HAP-1 (cell line): ENCODE data around the gene ITGA2.
"Not testable (repeated sequence)": the region's sequence is repeated elsewhere in the genome, so short reads cannot be mapped to it uniquely, and the experiment has no call there.

Experiments used
- DNase-seq, 2 experiments: peaks; one replicate each; pipeline ENCODE4 v3.0.0-alpha.2; 2016 to 2020; ENCODE audit warnings: low spot score in 2 of 2
- H3K27me3 ChIP-seq: fragments of 250-450 bp; sonication (Bioruptor Pico); 2 replicates; pipeline ENCODE4 v1.5.1; 2020; ENCODE audit warnings: low read depth, mild to moderate bottlenecking, moderate library complexity
- H3K36me3 ChIP-seq: fragments of 250-450 bp; sonication (Bioruptor Pico); replicated peaks from 2 replicates; pipeline ENCODE4 v1.5.1; 2020; ENCODE audit warnings: mild to moderate bottlenecking
- H3K4me1 ChIP-seq: fragments of 250-450 bp; sonication (Bioruptor Pico); 2 replicates; pipeline ENCODE4 v1.5.1; 2020; ENCODE audit warnings: mild to moderate bottlenecking
- H3K4me3 ChIP-seq: fragments of 250-450 bp; sonication (Bioruptor Pico); 2 replicates; pipeline ENCODE4 v1.5.1; 2020; ENCODE audit warnings: mild to moderate bottlenecking, moderate library complexity
- H3K9me3 ChIP-seq: fragments of 250-450 bp; sonication (Bioruptor Pico); 2 replicates; pipeline ENCODE4 v1.5.1; 2020; ENCODE audit warnings: mild to moderate bottlenecking, moderate library complexity
- in situ Hi-C: fragments of 300-500 bp; cut with MboI; formaldehyde crosslinking; loops from 3 replicates; pipeline ENCODE4 v1.14.3; 2020; ENCODE audit warnings: low sequenced_read_pairs, inconsistent platforms, mixed read lengths

ITGA2 gene

GRCh38 chr5:53092242-53092641 is 103.1 kb downstream of the ITGA2 start:
- Histone ChIP-seq H3K9me3 (no peaks in the 10 kb centered on the region), H3K4me3 (no peak overlapping the region), H3K27me3 (no peaks in the 10 kb centered on the region), H3K4me1 (no peaks in the 10 kb centered on the region), H3K36me3 (no peaks in the 10 kb centered on the region; the same call in 1 of the 2 replicates)
- no peak for DNase-seq
- in situ Hi-C loops: no loop called here

DNA sequence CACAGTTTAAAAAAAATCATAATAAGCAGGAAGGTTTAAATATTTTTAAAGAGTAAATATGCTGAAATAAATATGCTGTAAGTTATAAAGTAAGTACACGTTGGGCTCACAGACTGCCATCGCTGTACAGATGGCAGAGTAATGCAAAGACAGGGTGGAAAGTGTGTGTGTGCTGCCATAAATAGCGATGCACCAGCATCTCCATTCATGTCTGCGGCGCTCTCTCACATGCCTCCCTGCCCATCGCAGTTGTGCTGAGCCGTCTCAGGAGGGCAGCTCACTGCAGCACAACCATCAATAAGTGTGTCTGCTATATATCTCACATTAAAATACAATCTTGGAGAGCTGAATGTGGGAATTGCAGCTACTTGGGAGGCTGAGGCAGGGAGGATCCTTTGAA is 106.1 kb downstream of the ITGA2 start:
- Histone ChIP-seq H3K36me3 (peaks cover 9% of the 10 kb centered on the region), H3K9me3 (no peaks in the 10 kb centered on the region), H3K27me3 (no peaks in the 10 kb centered on the region), H3K4me1 (peaks cover 4% of the 10 kb centered on the region), H3K4me3 (no peak overlapping the region)
- in situ Hi-C loops: loop anchor here (5.0 kb wide), 1 partner anchor 148 kb away; no protein-coding TSS in a partner anchor
- DNase-seq: no peak

DNA sequence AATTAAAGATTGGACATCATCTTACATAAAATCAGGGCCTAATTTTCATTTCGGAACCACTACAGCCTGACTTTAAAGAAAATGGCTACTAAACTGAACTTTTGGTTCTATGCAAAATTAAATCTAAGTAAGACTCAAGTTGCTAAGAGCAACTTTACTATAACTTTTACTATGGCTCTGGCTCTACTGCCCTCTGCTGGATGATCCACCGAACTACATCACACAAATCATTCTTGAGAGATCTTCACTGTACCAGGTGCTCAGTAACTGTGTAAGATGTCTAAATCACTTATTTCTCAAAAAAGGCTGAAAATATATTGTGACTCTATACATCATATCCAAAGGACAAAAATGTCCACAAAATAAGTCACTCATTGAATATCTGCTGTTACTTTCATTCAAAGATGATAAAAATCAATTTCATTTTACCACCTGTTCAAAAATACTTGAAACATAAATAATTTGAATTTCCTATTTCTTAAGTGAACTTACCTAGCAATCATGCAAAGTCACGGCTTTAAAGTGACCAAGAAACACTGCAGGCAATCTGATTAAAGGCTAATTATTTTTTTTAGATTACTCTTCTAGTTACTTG is 106.9 kb downstream of the ITGA2 start:
- Histone ChIP-seq H3K4me3 (no peak overlapping the region), H3K36me3 (peaks cover 15% of the 10 kb centered on the region), H3K27me3 (no peaks in the 10 kb centered on the region), H3K9me3 (no peaks in the 10 kb centered on the region), H3K4me1 (peaks cover 4% of the 10 kb centered on the region)
- in situ Hi-C loops: loop anchor here (5.0 kb wide), 1 partner anchor 149 kb away; no protein-coding TSS in a partner anchor
- peak; percentile 35 to 72 for DNase-seq

DNA sequence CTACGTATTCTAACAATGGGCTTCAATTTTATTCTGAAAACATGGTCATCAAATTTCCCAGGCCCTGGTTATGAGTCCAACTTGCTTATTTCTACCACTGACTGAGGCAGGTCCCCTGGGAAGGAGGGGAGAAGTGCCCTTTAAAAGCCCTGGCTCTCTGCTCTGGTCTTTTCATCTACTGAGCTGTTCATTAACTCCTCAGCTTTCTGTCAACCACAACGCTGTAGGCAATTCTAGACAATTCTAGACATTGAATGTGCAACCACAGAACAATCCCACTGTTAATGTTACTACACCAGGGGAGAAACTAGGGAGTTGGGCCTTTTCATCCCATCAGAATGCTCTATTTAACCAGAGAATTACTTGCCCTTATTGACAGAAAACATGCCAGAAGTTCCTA is 110.4 kb downstream of the ITGA2 start:
- no peaks in the 10 kb centered on the region for H3K27me3 ChIP-seq
- no peaks in the 10 kb centered on the region for H3K9me3 ChIP-seq
- DNase-seq: peak; percentile 55 to 67
- peaks cover 7% of the 10 kb centered on the region for H3K4me1 ChIP-seq
- H3K36me3 ChIP-seq: peaks cover 23% of the 10 kb centered on the region
- in situ Hi-C loops: loop anchor here (5.0 kb wide), 1 partner anchor 152 kb away; no protein-coding TSS in a partner anchor
- no peak overlapping the region for H3K4me3 ChIP-seq

GRCh38 chr5:53100606-53101005 is 111.5 kb downstream of the ITGA2 start:
- no peak overlapping the region for H3K4me3 ChIP-seq
- in situ Hi-C loops: no loop called here
- peaks cover 23% of the 10 kb centered on the region for H3K36me3 ChIP-seq
- H3K27me3 ChIP-seq: no peaks in the 10 kb centered on the region
- no peak for DNase-seq
- peaks cover 16% of the 10 kb centered on the region for H3K4me1 ChIP-seq
- no peaks in the 10 kb centered on the region for H3K9me3 ChIP-seq

- no peaks in the 10 kb centered on the region for H3K9me3 ChIP-seq
Observed at GRCh38 chr5:53105611-53106300, 116.6 kb downstream of the ITGA2 start.

GRCh38 chr5:53109056-53109442 is 119.9 kb downstream of the ITGA2 start:
- H3K27me3 ChIP-seq: no peaks in the 10 kb centered on the region
- DNase-seq: peak in 1 of 2 experiments; percentile 40
- peak overlapping the region; percentile 48 for H3K4me3 ChIP-seq
- H3K36me3 ChIP-seq: no peaks in the 10 kb centered on the region; the same call in 1 of the 2 replicates
- peaks cover 34% of the 10 kb centered on the region for H3K4me1 ChIP-seq
- in situ Hi-C loops: no loop called here
- H3K9me3 ChIP-seq: no peaks in the 10 kb centered on the region

More at GRCh38 chr5:53105611-53106300, 116.6 kb downstream of the ITGA2 start:
- Histone ChIP-seq H3K4me3 (no peak overlapping the region), H3K27me3 (no peaks in the 10 kb centered on the region), H3K36me3 (peaks cover 9% of the 10 kb centered on the region), H3K4me1 (peaks cover 34% of the 10 kb centered on the region)
- in situ Hi-C loops: no loop called here
- peak; percentile 55 to 95 for DNase-seq

DNA sequence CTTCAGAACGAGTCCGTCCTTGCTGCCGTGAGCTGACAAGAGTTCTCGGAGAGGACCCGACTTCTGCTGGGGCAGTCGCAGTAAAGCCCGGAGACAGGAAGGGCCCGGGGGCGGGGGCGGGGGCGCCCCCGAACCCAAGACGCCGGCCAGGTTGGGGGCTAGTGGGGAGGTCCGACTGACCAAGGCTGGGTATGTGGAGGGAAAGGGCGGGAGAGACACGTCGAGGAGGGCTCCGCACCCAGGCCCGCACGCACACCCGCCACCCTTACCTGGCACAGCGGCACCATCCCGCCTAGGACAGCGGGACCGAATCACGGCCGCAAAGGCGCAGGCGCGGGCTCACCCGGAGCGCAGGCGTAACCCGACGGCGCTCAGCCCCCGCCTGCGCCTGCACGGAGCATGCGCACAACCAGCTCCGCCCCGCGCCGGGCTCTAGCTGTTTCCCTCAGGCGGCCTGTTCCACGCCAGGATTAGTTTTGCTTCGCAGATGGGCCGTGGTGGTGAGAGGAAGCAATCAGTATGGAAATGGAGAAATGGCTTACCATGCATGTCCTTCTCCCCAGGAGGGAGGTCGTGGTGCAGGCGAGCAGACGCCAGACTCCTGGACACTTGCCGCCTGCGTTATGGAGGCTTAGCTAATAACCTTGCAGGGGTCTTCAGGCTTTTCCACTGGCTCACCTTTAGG is 120.4 kb downstream of the ITGA2 start, which contains the start of gene MOCS2:
Gene MOCS2, minus strand, starts transcription at position 315 of the 685 bp plus-strand sequence. CDS start 2,583 bp downstream, outside the sequence.
- Histone ChIP-seq H3K4me3 (peak within 1 kb of the TSS; percentile 48), H3K27me3 (no peaks in the 10 kb centered on the region), H3K36me3 (no peaks in the 10 kb centered on the region), H3K9me3 (no peaks in the 10 kb centered on the region), H3K4me1 (peaks cover 31% of the 10 kb centered on the region)
- DNase-seq: peak; percentile 82 to 92
- in situ Hi-C loops: no loop called here

GRCh38 chr5:53110156-53110555 is 121.0 kb downstream of the ITGA2 start:
- Histone ChIP-seq H3K4me3 (peak overlapping the region; percentile 48), H3K27me3 (no peaks in the 10 kb centered on the region), H3K9me3 (no peaks in the 10 kb centered on the region), H3K4me1 (peaks cover 25% of the 10 kb centered on the region), H3K36me3 (no peaks in the 10 kb centered on the region)
- DNase-seq: no peak
- in situ Hi-C loops: no loop called here

- DNase-seq: no peak
- no peaks in the 10 kb centered on the region for H3K9me3 ChIP-seq
- no peak overlapping the region for H3K4me3 ChIP-seq
- in situ Hi-C loops: no loop called here
- peaks cover 21% of the 10 kb centered on the region for H3K4me1 ChIP-seq
- H3K36me3 ChIP-seq: no peaks in the 10 kb centered on the region
- no peaks in the 10 kb centered on the region for H3K27me3 ChIP-seq
Observed at GRCh38 chr5:53111139-53111538, 122.0 kb downstream of the ITGA2 start.

- H3K27me3 ChIP-seq, H3K9me3 ChIP-seq, in situ Hi-C loops, DNase-seq, H3K36me3 ChIP-seq, H3K4me3 ChIP-seq: not testable (repeated sequence)
- peaks cover 13% of the 10 kb centered on the region for H3K4me1 ChIP-seq
Observed at GRCh38 chr5:53112307-53112706, 123.2 kb downstream of the ITGA2 start.

GRCh38 chr5:53112909-53113308 is 123.8 kb downstream of the ITGA2 start:
- Histone ChIP-seq H3K9me3 (no peaks in the 10 kb centered on the region), H3K4me1 (peaks cover 8% of the 10 kb centered on the region), H3K27me3 (no peaks in the 10 kb centered on the region), H3K4me3 (no peak overlapping the region), H3K36me3 (no peaks in the 10 kb centered on the region)
- DNase-seq: no peak
- in situ Hi-C loops: no loop called here

GRCh38 chr5:53113947-53114346 is 124.8 kb downstream of the ITGA2 start:
- no peaks in the 10 kb centered on the region for H3K36me3 ChIP-seq
- in situ Hi-C loops: no loop called here
- DNase-seq: no peak
- H3K4me3 ChIP-seq: no peak overlapping the region
- H3K9me3 ChIP-seq: no peaks in the 10 kb centered on the region
- H3K4me1 ChIP-seq: peaks cover 8% of the 10 kb centered on the region
- no peaks in the 10 kb centered on the region for H3K27me3 ChIP-seq

GRCh38 chr5:53114988-53115387 is 125.8 kb downstream of the ITGA2 start:
- no peaks in the 10 kb centered on the region for H3K9me3 ChIP-seq
- in situ Hi-C loops: no loop called here
- H3K27me3 ChIP-seq: no peaks in the 10 kb centered on the region

More at GRCh38 chr5:53114988-53115387, 125.8 kb downstream of the ITGA2 start:
- peak in 1 of 2 experiments; percentile 27 for DNase-seq
- H3K4me3 ChIP-seq: no peak overlapping the region
- H3K4me1 ChIP-seq: peaks cover 6% of the 10 kb centered on the region
- H3K36me3 ChIP-seq: no peaks in the 10 kb centered on the region
